Rectal smooth muscle tissue (tissue), 1 donor: ENCODE data around the gene HEATR5B.
"Not testable (repeated sequence)": the region's sequence is repeated elsewhere in the genome, so short reads cannot be mapped to it uniquely, and the experiment has no call there.

Experiments
- H3K27ac ChIP-seq: one replicate; pipeline ENCODE4 v1.7.0; 2013; ENCODE audit warnings: low read depth, low read length, inconsistent platforms
- H3K27me3 ChIP-seq: one replicate; pipeline ENCODE4 v1.7.0; 2013; ENCODE audit warnings: low read length; ENCODE audit not compliant: control insufficient read depth, insufficient read depth
- H3K36me3 ChIP-seq: one replicate; pipeline ENCODE4 v1.7.0; 2013; ENCODE audit warnings: low read length; ENCODE audit not compliant: control insufficient read depth, insufficient read depth
- H3K4me1 ChIP-seq: one replicate; pipeline ENCODE4 v1.7.0; 2013; ENCODE audit warnings: low read length; ENCODE audit not compliant: control insufficient read depth, insufficient read depth
- H3K4me3 ChIP-seq: one replicate; pipeline ENCODE4 v1.7.0; 2013; ENCODE audit warnings: low read length
- H3K9ac ChIP-seq: one replicate; pipeline ENCODE4 v1.7.0; 2013; ENCODE audit warnings: low read length

HEATR5B gene

GRCh38 chr2:36951574-36951973, 132.6 kb downstream of the HEATR5B start:
- H3K36me3 ChIP-seq: no peaks in the 10 kb centered on the region
- H3K27me3 ChIP-seq: no peaks in the 10 kb centered on the region
- no peak overlapping the region for H3K27ac ChIP-seq

GRCh38 chr2:36951027-36951518, 133.1 kb downstream of the HEATR5B start:
- Histone ChIP-seq H3K27ac (no peak overlapping the region), H3K36me3 (no peaks in the 10 kb centered on the region), H3K27me3 (no peaks in the 10 kb centered on the region), H3K9ac (no peak overlapping the region), H3K4me1 (no peaks in the 10 kb centered on the region), H3K4me3 (no peak overlapping the region)

More at GRCh38 chr2:36951574-36951973, 132.6 kb downstream of the HEATR5B start:
- Histone ChIP-seq H3K4me1 (no peaks in the 10 kb centered on the region), H3K9ac (no peak overlapping the region), H3K4me3 (no peak overlapping the region)

GRCh38 chr2:36949845-36950244, 134.3 kb downstream of the HEATR5B start:
- Histone ChIP-seq H3K36me3 (no peaks in the 10 kb centered on the region), H3K4me3 (no peak overlapping the region), H3K27me3 (no peaks in the 10 kb centered on the region), H3K27ac (no peak overlapping the region), H3K9ac (no peak overlapping the region), H3K4me1 (no peaks in the 10 kb centered on the region)

GRCh38 chr2:36945240-36945639, 138.9 kb downstream of the HEATR5B start:
- not testable (repeated sequence) for H3K27me3 ChIP-seq, H3K9ac ChIP-seq, H3K4me3 ChIP-seq, H3K36me3 ChIP-seq, H3K4me1 ChIP-seq, H3K27ac ChIP-seq

GRCh38 chr2:36941867-36942266, 142.3 kb downstream of the HEATR5B start:
- no peak overlapping the region for H3K9ac ChIP-seq
- no peak overlapping the region for H3K4me3 ChIP-seq
- no peak overlapping the region for H3K27ac ChIP-seq
- H3K27me3 ChIP-seq: no peaks in the 10 kb centered on the region
- H3K4me1 ChIP-seq: no peaks in the 10 kb centered on the region
- H3K36me3 ChIP-seq: no peaks in the 10 kb centered on the region

- not testable (repeated sequence) for H3K9ac ChIP-seq, H3K27ac ChIP-seq, H3K36me3 ChIP-seq, H3K27me3 ChIP-seq, H3K4me3 ChIP-seq, H3K4me1 ChIP-seq
These were observed 147.6 kb downstream of the HEATR5B start for GRCh38 chr2:36936526-36936925.

- H3K4me3 ChIP-seq, H3K27ac ChIP-seq, H3K4me1 ChIP-seq, H3K36me3 ChIP-seq, H3K9ac ChIP-seq, H3K27me3 ChIP-seq: not testable (repeated sequence)
These were observed 152.5 kb downstream of the HEATR5B start for GRCh38 chr2:36931688-36932087.
